ENCODE data around the gene VGLL4. TPM values are rescaled to one million over a fixed set of nuclear protein-coding genes. Genes with fewer than 3 reads are reported as not detected.

VGLL4 gene
- total RNA-seq, 4 donors from 2014 or later = 41.3 to 54.7 (median 49.5) TPM

DNA sequence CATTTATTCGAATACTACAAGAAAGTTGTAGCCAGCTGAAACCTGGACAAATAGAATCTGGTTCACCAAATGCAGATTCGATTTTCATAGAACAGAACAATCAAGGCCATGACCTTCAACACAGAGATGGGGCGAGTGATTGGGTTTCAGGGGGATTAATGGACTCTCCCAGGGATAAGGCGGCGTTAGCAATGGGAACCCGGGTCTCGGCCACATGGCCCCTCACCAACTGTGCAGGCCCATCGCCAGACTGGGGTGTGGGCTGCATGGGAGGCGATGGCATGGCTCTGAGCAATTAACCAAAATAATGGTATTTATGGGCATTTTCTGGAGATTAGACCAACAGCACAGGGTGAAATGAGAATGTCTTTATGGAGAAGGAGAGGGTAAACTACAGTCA, 34.2 kb downstream of the VGLL4 start:
- DNase-seq (ENCODE audit: low spot score) (no peak), ATAC-seq (ENCODE audit: low FRiP score) (no peak)
- TF ChIP-seq, protein P1, sequence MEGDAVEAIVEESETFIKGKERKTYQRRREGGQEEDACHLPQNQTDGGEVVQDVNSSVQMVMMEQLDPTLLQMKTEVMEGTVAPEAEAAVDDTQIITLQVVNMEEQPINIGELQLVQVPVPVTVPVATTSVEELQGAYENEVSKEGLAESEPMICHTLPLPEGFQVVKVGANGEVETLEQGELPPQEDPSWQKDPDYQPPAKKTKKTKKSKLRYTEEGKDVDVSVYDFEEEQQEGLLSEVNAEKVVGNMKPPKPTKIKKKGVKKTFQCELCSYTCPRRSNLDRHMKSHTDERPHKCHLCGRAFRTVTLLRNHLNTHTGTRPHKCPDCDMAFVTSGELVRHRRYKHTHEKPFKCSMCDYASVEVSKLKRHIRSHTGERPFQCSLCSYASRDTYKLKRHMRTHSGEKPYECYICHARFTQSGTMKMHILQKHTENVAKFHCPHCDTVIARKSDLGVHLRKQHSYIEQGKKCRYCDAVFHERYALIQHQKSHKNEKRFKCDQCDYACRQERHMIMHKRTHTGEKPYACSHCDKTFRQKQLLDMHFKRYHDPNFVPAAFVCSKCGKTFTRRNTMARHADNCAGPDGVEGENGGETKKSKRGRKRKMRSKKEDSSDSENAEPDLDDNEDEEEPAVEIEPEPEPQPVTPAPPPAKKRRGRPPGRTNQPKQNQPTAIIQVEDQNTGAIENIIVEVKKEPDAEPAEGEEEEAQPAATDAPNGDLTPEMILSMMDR (IDR thresholded peaks at IDR 0.05) = no peak

DNA sequence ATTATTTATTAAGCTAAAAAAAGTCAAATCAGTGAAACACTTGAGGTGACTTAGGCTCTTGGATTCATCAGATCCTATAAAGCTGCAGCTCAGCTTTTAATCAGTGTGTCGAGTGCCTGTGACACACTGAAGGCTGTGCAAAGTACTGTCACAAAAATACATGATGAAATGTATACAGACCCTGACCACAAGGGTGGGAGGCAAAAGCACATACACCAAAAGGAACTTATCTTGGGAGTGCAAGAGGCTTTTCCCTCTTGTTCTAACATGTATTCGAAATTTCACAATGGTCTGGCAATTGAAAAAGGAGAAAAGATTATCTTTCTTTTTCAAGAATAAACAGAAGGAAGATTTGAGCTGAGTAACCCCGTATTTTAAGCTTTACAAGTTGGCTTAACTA, 35.9 kb downstream of the VGLL4 start:
- TF ChIP-seq, protein P1 (IDR thresholded peaks at IDR 0.05) = no peak
- ATAC-seq (ENCODE audit: low FRiP score) = no peak
- no peak for DNase-seq (ENCODE audit: low spot score)

DNA sequence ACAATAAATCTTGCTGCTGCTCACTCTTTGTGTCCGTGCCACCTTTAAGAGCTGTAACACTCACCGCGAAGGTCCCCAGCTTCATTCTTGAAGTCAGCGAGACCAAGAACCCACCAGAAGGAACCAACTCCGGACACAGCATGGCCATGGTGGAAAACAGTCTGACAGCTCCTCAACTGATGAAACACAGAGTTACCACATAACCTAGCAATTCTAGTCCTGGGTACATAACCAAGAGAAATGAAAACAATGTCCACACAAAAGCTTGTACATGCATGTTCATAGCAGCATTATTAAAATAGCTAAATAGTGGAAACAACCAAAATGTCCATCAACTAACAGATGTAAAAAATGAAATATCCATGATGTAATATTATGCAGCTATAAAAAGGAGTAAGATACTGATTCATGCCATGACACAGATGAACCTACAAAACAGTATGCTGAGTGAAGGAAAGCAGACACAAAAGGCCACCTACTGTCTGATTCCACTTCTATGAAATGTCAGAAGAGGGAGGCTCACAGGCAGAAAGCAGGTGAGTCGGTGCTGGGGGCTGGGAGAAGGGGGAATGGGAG, 36.8 kb downstream of the VGLL4 start:
- TF ChIP-seq, protein P1 (IDR thresholded peaks at IDR 0.05) = no peak
- DNase-seq (ENCODE audit: low spot score) (no peak), ATAC-seq (ENCODE audit: low FRiP score) (no peak)

DNA sequence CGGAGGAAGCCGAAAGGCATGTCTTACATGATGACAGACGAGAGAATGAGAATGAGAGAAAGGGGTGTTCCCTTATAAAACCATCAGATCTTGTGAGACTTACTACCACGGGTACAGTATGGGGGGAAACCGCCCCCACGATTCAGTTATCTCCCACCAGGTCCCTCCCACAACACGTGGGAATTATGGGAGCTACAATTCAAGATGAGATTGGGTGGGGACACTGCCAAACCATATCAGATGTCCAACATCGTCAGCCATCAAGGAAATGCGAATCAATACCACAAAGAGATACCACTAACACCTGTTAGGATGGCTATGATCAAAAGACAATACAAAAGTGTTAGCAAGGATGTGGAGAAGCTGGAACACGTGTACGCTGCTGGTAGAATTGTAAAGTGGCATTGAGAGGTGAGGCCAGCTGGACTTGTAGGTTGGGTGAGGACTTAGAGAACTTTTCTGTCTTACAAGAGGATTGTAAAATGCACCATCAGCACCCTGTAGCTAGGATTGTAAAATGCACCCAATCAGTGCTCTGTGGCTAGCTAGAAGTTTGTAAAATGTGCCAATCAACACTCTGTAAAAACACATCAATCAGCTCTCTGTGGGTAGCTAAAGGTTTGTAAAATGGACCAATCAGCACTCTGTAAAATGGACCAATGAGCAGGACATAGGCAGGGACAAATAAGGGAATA, 37.5 kb downstream of the VGLL4 start:
- DNase-seq (ENCODE audit: low spot score) (no peak), ATAC-seq (ENCODE audit: low FRiP score) (no peak)
- TF ChIP-seq, protein P1 (IDR thresholded peaks at IDR 0.05) = no peak

DNA sequence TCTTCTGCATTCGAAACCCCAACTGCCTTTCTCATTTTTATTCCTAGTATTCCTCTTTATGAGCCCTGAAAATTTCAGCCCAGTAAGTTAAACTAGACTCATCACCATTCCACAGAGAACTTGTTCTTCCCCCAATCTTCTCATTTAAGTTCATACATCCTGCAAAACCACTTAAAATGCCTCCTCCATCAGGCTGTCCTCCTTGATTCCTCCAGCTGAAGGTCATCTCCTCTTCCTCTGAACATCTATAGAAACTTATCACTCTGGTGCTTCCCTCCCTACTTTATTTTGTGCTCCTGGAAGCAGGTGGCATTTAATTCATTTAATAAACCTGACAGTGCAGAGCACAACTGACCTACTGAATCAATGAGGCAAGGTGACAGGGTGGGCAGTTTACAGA, 38.3 kb downstream of the VGLL4 start:
- ATAC-seq (ENCODE audit: low FRiP score) (no peak), DNase-seq (ENCODE audit: low spot score) (no peak)
- TF ChIP-seq, protein P1 (IDR thresholded peaks at IDR 0.05) = no peak

DNA sequence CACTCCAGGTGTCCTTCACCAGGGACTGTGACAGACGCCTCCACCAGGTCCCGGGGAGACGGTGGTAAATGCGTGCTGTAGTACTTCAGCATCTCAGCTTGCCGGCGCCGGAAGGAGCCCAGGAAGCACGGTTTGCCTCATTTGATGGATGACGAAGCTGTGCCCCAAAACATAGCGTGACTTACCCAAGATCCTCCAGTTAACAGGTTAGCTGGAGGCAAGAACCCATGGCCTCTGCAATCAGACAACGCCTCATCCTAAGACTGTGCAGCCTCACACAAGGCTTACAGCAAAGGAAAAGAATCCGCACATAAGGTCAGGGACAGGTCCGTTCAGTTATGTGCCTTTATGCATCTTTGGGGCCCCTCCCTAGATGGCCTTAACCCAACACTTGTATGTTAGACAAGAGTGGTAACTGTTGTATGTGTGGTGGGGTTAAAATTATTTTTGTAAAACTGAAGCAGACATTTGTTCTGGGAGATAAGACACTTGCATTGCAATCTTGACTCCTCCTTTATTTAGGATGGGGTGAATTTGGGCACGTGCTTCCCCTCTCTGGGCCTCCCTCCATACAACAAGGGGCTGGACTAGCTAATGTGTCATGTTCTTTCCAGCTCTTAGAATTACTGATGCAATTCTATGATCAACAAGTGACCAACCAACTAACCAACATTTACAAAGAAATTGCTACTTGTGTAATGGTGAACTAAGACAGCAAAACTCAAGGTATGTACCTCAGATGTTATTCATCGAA, 39.4 kb downstream of the VGLL4 start:
- TF ChIP-seq, protein P1 (IDR thresholded peaks at IDR 0.05) = no peak
- DNase-seq (ENCODE audit: low spot score) (no peak), ATAC-seq (ENCODE audit: low FRiP score) (peak; percentile 16)

Measured in omental fat pad (tissue), 4 donors.